Measurements from ENCODE around the gene ZRSR2. TPM values are rescaled to one million over a fixed set of nuclear protein-coding genes. Genes with fewer than 3 reads are reported as not detected.
A peak's percentile ranks its signal among the peaks of the same experiment; 100 is the strongest.

The ZRSR2 gene
- total and polyA plus RNA-seq, 9 of the 15 experiments (the other 6 are each of a cell fraction or from before 2014, with no cell fraction given) = 3.5 to 19.5 (median 8.6) TPM

- no peak for TF ChIP-seq MYNN (IDR thresholded peaks at IDR 0.05)
- TF ChIP-seq MYNN (CRISPR knock-in tag; IDR thresholded peaks at IDR 0.05) = no peak
- peak; percentile 56 for TF ChIP-seq EP400 (IDR thresholded peaks at IDR 0.05)
- TF ChIP-seq TEAD4 (IDR thresholded peaks at IDR 0.05; ENCODE audit: low read length) = no peak
- no peak for TF ChIP-seq TEAD4 (CRISPR knock-in tag; IDR thresholded peaks at IDR 0.05; ENCODE audit: borderline replicate concordance)
- no peak for TF ChIP-seq PURB (CRISPR knock-in tag; IDR thresholded peaks at IDR 0.05; ENCODE audit: low read depth)
- peak; percentile 82 to 85 for TF ChIP-seq E2F6 (IDR thresholded peaks at IDR 0.05; ENCODE audit: borderline replicate concordance in 1 of 2, extremely low read depth in 1 of 2, insufficient read depth in 1 of 2, insufficient read length in 1 of 2, low read depth in 1 of 2, low read length in 1 of 2, poor library complexity in 1 of 2, severe bottlenecking in 1 of 2)
- no peak for TF ChIP-seq ZNF165 (CRISPR knock-in tag; IDR thresholded peaks at IDR 0.05; ENCODE audit: borderline replicate concordance)
- peak; percentile 93 for TF ChIP-seq E2F8 (IDR thresholded peaks at IDR 0.05; ENCODE audit: low read depth, partially characterized antibody)
- no peak for TF ChIP-seq LCOR (CRISPR knock-in tag; IDR thresholded peaks at IDR 0.05)
- TF ChIP-seq BCL6 (CRISPR knock-in tag; IDR thresholded peaks at IDR 0.05) = no peak
- peak; percentile 22; the same call in 1 of the 2 replicates for TF ChIP-seq ELF4 (CRISPR knock-in tag; IDR thresholded peaks at IDR 0.05)
- no peak for TF ChIP-seq ZNF766 (CRISPR knock-in tag; conservative IDR thresholded peaks at IDR 0.05)
- no peak for TF ChIP-seq ZKSCAN3 (CRISPR knock-in tag; IDR thresholded peaks at IDR 0.05)
- TF ChIP-seq U2AF1 (optimal IDR thresholded peaks at IDR 0.05; ENCODE audit: low read depth, low read length) = no peak
- no peak; the same call in 1 of the 2 replicates for TF ChIP-seq E2F3 (CRISPR knock-in tag; IDR thresholded peaks at IDR 0.05)
- TF ChIP-seq SNIP1 (IDR thresholded peaks at IDR 0.05; ENCODE audit: low read depth) = peak; percentile 66; the same call in 1 of the 2 replicates
- no peak for TF ChIP-seq ZNF445 (CRISPR knock-in tag; IDR thresholded peaks at IDR 0.05; ENCODE audit: low read depth)
- no peak for TF ChIP-seq ZNF384 (IDR thresholded peaks at IDR 0.05; ENCODE audit: low read depth, low read length)
Measured at GRCh38 chrX:15854712-15855567, 64.7 kb downstream of the ZRSR2 start, which contains the start of gene AP1S2 (continued).
